Tibial nerve (tissue), 4 donors: Measurements from ENCODE around the gene MAN1A1. TPM values are rescaled to one million over a fixed set of nuclear protein-coding genes. Genes with fewer than 3 reads are reported as not detected.

ENCODE experiments used
- DNase-seq, 2 donors: peaks; one replicate each; pipeline ENCODE4 v3.0.0-alpha.2; 2019; ENCODE audit warnings: low spot score in 2 of 2
- H3K27ac ChIP-seq, 4 donors: fragments of 200-600 bp; sonication (generic) in 3 of 4; one replicate each; pipeline ENCODE4 v1.5.1; 2017 to 2019; ENCODE audit warnings: mild to moderate bottlenecking in 1 of 4
- H3K27me3 ChIP-seq, 2 donors: fragments of 200-600 bp; sonication (generic) in 1 of 2; one replicate each; pipeline versions ENCODE4 v1.5.1 to v1.6.0; 2017 to 2019
- H3K36me3 ChIP-seq, 3 donors: fragments of 200-600 bp; sonication (generic); one replicate each; pipeline ENCODE4 v1.5.1; 2018 to 2019
- H3K4me1 ChIP-seq, 4 donors: fragments of 200-600 bp; sonication (generic) in 3 of 4; one replicate each; pipeline ENCODE4 v1.5.1; 2017 to 2019
- H3K4me3 ChIP-seq, 4 donors: fragments of 200-600 bp; sonication (generic) in 3 of 4; one replicate each; pipeline ENCODE4 v1.5.1; 2017 to 2019; ENCODE audit warnings: mild to moderate bottlenecking in 1 of 4, moderate library complexity in 1 of 4
- H3K9me3 ChIP-seq, 4 donors: fragments of 200-600 bp; sonication (generic) in 3 of 4; one replicate each; pipeline ENCODE4 v1.5.1; 2017 to 2019
- EP300 ChIP-seq, 2 donors: sonication (generic); formaldehyde crosslinking; IDR thresholded peaks; one replicate each; pipeline ENCODE4 v1.6.1; 2017; ENCODE audit warnings: antibody characterized with exemption in 2 of 2, mild to moderate bottlenecking in 1 of 2
- POLR2A ChIP-seq, 2 donors: fragments of 450-650 bp; IDR thresholded peaks; one replicate each; pipeline ENCODE4 v1.6.1; 2017; ENCODE audit warnings: antibody characterized with exemption in 2 of 2, mild to moderate bottlenecking in 2 of 2, moderate library complexity in 2 of 2
- WGBS, 2 donors: methylation state at CpG; one replicate each; pipeline ENCODE4 v1.1.5; 2018; 5-methylcytosine and 5-hydroxymethylcytosine counted together
- total RNA-seq, 4 donors: library from RNA; depleted of rRNA; stranded (reverse); fragments of >200 nt; gene quantifications; one replicate each; pipeline ENCODE4 v1.1.0, GENCODE V29; 2016
- TF ChIP-seq, protein P1 (sequence below), 5 experiments: fragments of 200-600 bp in 3 of 5; fragments of 450-650 bp in 2 of 5; sonication (generic) in 3 of 5; IDR thresholded peaks; one replicate each; pipeline ENCODE4 v1.5.1; 2016 to 2019; ENCODE audit warnings: antibody characterized with exemption in 5 of 5, mild to moderate bottlenecking in 3 of 5, moderate library complexity in 2 of 5

The MAN1A1 gene
- total RNA-seq, 4 donors from 2014 or later: 118 to 287 (median 154) TPM

DNA sequence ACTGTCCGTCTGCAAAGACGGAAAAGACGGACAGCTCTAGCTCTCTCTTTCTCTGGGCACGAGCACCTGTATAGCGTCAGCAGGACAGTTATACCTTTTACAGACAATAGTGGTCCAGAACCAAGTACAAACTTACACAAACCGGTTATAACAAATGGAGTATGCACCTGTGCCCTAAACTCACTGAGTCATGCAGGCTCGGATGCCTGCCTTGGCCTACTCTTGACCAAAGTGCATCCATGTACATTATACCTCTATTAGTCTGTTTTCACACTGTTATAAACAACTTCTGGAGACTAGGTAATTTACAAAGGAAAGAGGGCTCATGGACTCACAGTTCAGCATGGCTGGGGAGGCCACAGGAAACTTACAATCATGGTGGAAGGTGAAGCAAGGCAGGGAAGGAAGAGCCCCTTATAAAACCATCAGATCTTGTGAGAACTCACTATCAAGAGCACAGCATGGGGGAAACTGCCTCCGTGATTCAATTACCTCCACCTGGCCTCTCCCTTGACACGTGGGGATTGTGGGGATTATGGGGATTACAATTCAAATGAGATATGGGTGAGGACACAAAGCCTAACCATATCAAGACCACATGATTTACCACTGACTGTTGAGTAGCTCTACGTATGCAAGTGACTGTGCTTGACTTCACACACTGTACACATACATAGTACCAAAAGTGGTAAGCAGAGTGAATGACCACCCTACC is 23.1 kb downstream of the MAN1A1 start:
- H3K4me3 ChIP-seq: no peak overlapping the region
- TF ChIP-seq, protein P1, sequence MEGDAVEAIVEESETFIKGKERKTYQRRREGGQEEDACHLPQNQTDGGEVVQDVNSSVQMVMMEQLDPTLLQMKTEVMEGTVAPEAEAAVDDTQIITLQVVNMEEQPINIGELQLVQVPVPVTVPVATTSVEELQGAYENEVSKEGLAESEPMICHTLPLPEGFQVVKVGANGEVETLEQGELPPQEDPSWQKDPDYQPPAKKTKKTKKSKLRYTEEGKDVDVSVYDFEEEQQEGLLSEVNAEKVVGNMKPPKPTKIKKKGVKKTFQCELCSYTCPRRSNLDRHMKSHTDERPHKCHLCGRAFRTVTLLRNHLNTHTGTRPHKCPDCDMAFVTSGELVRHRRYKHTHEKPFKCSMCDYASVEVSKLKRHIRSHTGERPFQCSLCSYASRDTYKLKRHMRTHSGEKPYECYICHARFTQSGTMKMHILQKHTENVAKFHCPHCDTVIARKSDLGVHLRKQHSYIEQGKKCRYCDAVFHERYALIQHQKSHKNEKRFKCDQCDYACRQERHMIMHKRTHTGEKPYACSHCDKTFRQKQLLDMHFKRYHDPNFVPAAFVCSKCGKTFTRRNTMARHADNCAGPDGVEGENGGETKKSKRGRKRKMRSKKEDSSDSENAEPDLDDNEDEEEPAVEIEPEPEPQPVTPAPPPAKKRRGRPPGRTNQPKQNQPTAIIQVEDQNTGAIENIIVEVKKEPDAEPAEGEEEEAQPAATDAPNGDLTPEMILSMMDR (IDR thresholded peaks at IDR 0.05): no peak
- no peak for TF ChIP-seq EP300 (IDR thresholded peaks at IDR 0.05)
- TF ChIP-seq POLR2A (IDR thresholded peaks at IDR 0.05): no peak
- WGBS, 2 donors: 88 to 91% methylated on average over 10 of the region's 10 CpGs
- no peak for DNase-seq
- peaks cover 0 to 25% (median 0%) of the 10 kb centered on the region in 3 donors for H3K36me3 ChIP-seq
- H3K27ac ChIP-seq: no peak overlapping the region
- no peaks in the 10 kb centered on the region for H3K4me1 ChIP-seq
- H3K27me3 ChIP-seq: no peaks in the 10 kb centered on the region
- H3K9me3 ChIP-seq: no peaks in the 10 kb centered on the region

DNA sequence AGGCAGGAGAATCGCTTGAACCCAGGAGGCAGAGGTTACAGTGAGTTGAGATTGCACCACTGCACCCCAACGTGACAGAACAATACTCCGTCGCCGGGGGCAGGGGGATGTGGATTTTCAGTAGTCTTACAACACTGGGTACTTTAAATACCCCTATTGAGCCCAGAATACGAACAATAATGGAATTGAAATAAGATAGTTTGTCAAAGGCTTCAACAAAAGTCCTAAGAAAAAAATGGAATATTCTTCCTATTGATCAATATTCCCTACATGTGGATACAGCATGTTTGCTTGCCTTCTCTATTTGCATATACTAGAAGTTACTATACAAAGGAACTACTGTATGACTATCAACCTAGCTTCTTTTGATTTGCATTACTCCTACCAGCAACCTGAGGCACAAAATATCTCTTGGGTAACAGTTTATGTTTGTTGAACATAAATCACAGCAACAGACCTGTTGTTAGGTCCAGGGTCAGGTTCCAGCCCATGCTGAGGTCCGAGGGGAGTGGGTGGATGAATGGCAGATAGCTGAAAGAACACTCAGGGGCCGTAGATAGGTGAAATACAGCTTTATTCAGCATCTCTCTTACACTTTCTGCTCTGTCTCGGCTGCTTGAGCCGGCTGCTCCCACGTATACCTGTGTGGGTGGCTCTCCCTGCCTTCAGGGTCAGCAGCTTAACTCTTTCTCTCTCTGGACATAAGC is 23.8 kb downstream of the MAN1A1 start:
- Histone ChIP-seq H3K4me3 (no peak overlapping the region), H3K27me3 (no peaks in the 10 kb centered on the region), H3K4me1 (no peaks in the 10 kb centered on the region), H3K36me3 (peaks cover 0 to 24% (median 0%) of the 10 kb centered on the region in 3 donors), H3K27ac (no peak overlapping the region), H3K9me3 (no peaks in the 10 kb centered on the region)
- 73 to 83% methylated on average over 11 of the region's 11 CpGs for WGBS, 2 donors
- TF ChIP-seq EP300 (IDR thresholded peaks at IDR 0.05) (no peak), POLR2A (IDR thresholded peaks at IDR 0.05) (no peak)
- TF ChIP-seq, protein P1 (IDR thresholded peaks at IDR 0.05): no peak
- no peak for DNase-seq

DNA sequence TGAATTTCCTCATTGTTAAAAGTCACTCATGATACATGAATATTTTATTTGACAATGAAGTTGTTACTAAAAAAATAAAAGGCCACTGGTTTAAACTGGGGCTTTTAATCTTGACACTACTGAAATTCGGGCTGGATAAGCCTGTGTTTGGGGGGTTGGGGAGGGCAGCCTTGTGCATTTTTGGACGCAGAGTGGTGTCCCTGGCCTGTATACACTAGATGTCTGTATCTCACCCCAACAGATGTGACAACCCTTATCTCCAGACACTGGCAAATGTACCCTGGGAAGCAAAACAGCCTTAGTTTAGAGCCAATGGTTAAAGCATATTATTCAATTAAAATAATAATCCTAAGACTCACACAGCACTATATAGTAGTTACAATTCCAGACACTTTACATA is 24.8 kb downstream of the MAN1A1 start:
- 56 to 57% methylated on average over 2 of the region's 2 CpGs for WGBS, 2 donors
- Histone ChIP-seq H3K27ac (no peak overlapping the region), H3K36me3 (peaks cover 0 to 18% (median 0%) of the 10 kb centered on the region in 3 donors), H3K4me3 (no peak overlapping the region), H3K9me3 (no peaks in the 10 kb centered on the region), H3K27me3 (no peaks in the 10 kb centered on the region), H3K4me1 (no peaks in the 10 kb centered on the region)
- no peak for DNase-seq
- TF ChIP-seq, protein P1 (IDR thresholded peaks at IDR 0.05): no peak
- no peak for TF ChIP-seq EP300 (IDR thresholded peaks at IDR 0.05)
- TF ChIP-seq POLR2A (IDR thresholded peaks at IDR 0.05): no peak

DNA sequence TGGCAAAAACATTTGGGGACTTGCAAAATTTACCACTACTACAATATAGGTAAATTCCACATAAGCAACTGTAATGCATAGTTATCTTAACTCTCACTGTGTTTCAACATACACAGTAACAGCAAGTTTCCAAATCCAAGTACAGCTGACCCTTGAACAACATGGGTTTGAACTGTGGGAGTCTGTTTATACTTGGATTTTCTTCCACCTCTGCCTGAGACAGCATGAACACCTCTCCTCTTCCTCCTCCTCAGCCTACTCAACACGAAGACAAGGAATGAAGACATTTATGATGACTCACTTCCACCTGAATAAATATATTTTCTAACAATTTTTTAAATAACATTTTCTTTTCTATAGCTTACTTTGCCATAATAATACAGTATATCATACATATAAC is 25.6 kb downstream of the MAN1A1 start:
- Histone ChIP-seq H3K9me3 (no peaks in the 10 kb centered on the region), H3K4me1 (no peaks in the 10 kb centered on the region), H3K4me3 (no peak overlapping the region), H3K27me3 (no peaks in the 10 kb centered on the region), H3K36me3 (peaks cover 0 to 18% (median 0%) of the 10 kb centered on the region in 3 donors), H3K27ac (no peak overlapping the region)
- DNase-seq: no peak
- WGBS, 2 donors: 54 to 74% methylated on average over 1 of the region's 1 CpG
- TF ChIP-seq EP300 (IDR thresholded peaks at IDR 0.05) (no peak), POLR2A (IDR thresholded peaks at IDR 0.05) (no peak)
- TF ChIP-seq, protein P1 (IDR thresholded peaks at IDR 0.05): no peak

DNA sequence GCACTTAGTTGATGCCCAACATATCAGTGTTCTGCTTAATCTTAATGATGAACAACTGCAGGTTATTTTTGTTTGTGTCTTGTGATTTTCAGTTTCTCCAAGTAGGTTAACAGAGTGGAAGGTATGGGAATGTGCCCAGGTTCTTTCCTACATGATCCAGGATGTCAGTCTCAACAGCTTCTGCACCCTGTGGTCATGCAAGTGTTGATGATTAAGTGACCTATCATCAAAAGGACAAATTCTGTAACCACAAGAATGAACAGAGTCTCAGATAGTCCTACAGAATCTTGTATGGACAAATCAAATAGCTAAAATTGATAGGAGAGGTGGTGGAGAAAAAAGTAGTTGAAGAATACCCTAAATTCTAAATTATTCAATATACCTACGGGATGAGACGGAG is 26.1 kb downstream of the MAN1A1 start:
- WGBS, 2 donors: 97 to 100% methylated on average over 2 of the region's 2 CpGs
- H3K4me1 ChIP-seq: no peaks in the 10 kb centered on the region
- H3K4me3 ChIP-seq: no peak overlapping the region
- H3K9me3 ChIP-seq: no peaks in the 10 kb centered on the region
- DNase-seq: no peak
- no peaks in the 10 kb centered on the region for H3K27me3 ChIP-seq
- H3K36me3 ChIP-seq: peaks cover 0 to 18% (median 0%) of the 10 kb centered on the region in 3 donors
- no peak overlapping the region for H3K27ac ChIP-seq
- TF ChIP-seq, protein P1 (IDR thresholded peaks at IDR 0.05): no peak
- no peak for TF ChIP-seq EP300 (IDR thresholded peaks at IDR 0.05)
- no peak for TF ChIP-seq POLR2A (IDR thresholded peaks at IDR 0.05)
